ENCODE measurements around the gene UBE2Q1.

UBE2Q1 gene

DNA sequence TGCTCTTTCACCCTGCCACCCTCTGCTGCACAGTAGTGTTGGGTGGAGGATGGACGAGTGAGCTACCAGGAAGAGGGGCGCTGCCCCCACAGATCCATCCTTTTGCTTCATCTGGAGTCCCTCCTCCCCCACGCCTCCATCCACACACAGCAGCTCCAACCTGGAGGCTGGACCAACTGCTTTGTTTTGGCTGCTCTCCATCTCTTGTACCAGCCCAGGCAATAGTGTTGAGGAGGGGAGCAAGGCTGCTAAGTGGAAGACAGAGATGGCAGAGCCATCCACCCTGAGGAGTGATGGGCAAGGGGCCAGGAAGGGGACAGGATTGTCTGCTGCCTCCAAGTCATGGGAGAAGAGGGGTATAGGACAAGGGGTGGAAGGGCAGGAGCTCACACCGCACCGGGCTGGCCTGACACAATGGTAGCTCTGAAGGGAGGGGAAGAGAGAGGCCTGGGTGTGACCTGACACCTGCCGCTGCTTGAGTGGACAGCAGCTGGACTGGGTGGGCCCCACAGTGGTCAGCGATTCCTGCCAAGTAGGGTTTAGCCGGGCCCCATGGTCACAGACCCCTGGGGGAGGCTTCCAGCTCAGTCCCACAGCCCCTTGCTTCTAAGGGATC is 17.6 kb upstream of the UBE2Q1 start:
- DNase-seq: no peak

DNA sequence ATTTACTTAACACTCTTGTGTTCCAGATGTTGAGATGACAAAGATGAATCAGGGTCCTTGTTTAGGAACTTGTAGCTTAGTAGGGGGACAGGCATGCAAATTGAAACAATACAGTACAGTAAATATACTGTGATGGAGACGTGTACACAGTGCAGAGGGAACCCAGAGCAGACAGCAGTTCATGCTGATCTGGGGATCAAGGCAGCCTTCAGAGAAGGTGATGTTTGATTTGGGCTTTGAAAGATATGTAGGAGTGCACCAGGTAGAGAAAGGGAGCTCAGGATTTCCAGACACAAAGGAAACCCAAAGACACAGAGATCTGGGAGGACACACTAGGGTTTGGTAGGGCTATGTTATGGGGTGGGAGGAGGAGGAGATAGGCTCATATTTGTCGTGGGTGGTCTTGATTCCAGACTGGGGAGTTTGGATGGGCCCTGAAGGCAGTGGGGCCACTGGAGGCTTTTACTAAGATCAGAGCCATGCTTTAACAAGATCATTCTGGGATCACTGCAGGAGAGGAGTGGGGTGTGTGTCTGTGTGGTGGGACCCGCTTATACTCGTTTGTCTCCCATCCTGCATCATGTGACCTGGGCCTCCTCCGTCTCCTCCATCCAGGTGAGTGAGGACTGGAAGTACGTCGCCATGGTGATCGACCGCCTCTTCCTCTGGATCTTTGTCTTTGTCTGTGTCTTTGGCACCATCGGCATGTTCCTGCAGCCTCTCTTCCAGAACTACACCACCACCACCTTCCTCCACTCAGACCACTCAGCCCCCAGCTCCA is 16.9 kb upstream of the UBE2Q1 start:
- no peak for DNase-seq

DNA sequence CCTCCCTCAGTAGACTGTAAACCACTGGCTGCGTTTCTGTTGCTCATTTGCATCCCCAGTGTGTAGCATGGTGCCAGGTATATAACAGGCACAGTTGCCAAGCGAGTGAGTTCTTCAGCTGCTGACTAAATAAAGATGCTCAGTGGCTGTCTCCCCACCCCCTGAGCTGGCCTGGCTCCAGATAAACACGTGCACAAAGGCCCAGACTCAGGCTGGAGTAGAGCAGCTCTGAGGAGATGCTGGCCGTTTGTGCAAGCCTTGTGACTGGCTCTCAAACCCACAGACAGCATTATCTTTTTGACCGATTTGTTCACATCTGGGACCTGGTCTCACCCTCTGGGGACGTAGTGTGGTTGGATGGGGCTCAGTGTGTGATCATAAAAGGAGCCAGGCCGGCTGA is 16.3 kb upstream of the UBE2Q1 start:
- no peak for DNase-seq

DNA sequence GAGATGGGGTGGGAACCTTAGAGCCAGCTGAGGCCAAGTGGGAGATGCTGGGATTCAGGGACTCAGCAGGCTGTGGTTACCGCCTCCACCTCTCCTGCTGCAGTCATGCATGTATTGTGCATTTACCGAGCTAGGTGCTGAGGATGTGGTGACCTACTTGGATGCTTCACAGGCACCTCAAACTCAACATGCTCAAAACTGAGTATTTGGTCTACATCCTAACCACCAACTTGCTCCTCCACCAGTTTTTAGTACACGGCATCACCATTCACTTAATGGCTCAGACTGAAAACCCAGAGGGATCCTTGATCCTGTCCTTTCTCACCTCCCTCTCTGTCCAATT is 14.7 kb upstream of the UBE2Q1 start:
- DNase-seq: peak; percentile 26

DNA sequence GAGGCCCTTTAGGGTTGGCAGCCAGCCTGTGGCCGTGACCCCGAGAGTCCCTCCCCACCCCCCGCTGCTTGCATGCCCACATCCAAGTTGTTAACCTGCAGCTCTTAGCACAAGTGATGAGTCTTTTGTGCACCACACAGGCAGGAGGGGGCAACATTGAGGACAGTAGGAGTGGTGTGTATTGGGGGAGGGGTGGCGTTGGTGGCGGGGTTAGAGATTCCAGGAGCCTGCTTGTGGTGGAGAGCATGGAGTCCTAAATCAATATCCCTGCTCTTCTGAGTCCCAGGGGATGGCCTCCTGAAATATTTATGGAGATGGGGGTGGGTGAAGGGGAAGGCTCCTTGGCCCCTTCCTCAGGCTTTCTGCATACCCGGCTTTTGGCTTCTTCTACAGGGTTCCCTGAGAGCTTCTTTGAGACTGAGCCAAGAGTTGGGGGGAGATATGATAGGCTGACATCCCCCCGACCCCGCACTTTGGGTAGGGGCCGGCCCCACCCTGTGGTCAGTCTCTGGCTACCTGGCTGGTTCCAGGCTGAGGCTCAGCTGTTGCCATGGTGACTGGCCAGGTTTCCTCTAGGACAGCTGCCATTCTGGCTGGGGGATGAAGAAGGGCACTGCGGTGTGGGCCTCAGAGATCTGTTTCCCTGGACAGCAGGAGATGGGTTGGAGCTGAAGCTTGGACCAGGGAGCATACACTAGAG is 14.2 kb upstream of the UBE2Q1 start:
- DNase-seq: peak; percentile 42

DNA sequence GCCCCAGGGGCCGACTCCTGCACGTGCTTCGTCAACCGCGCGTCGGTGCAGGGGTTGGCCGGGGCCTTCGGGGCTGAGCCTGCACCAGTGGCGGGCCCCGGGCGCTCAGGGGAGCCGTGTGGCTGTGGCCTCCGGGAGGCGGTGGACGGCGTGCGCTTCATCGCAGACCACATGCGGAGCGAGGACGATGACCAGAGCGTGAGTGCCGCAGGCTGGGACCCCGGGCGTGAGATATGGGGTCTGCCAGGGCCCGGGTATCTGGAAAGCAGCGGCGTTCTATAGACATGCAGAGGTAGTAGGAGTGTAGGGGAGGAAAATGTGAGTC is 13.5 kb upstream of the UBE2Q1 start:
- DNase-seq: no peak

DNA sequence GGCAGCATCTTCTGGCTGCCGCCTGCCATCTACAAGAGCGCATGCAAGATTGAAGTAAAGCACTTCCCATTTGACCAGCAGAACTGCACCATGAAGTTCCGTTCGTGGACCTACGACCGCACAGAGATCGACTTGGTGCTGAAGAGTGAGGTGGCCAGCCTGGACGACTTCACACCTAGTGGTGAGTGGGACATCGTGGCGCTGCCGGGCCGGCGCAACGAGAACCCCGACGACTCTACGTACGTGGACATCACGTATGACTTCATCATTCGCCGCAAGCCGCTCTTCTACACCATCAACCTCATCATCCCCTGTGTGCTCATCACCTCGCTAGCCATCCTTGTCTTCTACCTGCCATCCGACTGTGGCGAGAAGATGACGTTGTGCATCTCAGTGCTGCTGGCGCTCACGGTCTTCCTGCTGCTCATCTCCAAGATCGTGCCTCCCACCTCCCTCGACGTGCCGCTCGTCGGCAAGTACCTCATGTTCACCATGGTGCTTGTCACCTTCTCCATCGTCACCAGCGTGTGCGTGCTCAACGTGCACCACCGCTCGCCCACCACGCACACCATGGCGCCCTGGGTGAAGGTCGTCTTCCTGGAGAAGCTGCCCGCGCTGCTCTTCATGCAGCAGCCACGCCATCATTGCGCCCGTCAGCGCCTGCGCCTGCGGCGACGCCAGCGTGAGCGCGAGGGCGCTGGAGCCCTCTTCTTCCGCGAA is 12.9 kb upstream of the UBE2Q1 start:
- no peak for DNase-seq

DNA sequence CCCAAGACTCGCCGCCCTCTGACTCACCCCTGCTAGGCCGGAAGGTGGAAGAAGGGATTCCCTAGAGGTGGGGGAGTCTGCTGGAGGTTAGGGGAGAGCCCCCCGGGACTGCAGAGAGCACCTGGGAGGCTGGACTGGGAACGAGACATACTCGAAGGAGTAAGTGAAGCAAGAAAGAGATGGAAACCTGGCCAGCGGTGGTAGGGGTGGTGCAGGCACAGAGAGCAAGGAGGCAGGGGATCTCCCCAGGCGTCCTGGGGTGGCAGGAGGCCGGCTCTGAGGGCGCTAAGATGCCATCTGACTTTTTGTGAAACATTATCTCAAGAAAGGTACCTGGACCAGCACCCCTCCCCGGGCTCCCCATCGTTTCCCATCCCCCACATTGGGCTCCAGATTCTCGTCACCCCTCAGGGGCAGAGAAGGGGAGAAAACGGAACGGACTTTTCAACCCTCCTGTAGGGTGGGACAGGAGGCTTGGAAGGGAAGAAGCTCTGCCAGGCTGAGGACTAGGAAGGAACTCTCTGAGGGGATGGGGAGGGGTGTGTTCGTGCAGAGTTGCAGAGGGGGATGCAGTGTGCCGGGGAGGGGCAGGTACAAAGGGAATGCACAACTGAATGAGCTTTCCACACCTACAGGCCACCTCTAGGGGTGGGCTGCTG is 9.8 kb upstream of the UBE2Q1 start:
- no peak for DNase-seq

DNA sequence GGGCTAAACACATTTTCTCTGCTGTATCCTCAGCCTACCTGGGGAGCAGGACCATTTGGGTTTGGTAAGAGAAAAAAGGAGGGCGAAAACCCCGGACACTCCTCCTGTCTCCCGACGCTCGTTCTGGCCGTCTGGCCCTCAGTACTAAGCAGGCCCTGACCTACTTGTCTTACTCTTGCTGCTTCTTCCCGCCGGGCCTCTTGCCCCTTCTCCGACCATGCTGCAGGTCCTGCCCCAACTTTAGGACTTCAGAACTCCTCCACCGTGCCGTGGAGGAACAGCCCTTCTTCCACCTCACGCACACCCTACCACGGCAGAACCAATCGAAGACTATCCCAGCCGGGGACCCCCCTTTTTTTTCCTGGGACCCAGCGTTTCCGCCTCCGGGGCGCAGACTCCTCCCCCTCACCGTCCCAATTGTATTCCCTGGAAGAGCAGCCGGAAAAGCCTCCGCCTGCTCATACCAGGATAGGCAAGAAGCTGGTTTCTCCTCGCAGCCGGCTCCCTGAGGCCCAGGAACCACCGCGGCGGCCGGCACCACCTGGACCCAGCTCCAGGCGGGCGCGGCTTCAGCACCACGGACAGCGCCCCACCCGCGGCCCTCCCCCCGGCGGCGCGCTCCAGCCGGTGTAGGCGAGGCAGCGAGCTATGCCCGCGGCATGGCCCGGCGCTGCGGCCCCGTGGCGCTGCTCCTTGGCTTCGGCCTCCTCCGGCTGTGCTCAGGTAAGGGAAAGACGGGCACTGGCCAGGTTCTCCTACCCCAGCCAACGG is 9.1 kb upstream of the UBE2Q1 start, which contains the start of gene CHRNB2:
CHRNB2 (plus strand) TSS at position 393 of the 771 bp plus-strand sequence; CDS start at position 660, 267 bp downstream.
- peak; percentile 86 for DNase-seq

DNA sequence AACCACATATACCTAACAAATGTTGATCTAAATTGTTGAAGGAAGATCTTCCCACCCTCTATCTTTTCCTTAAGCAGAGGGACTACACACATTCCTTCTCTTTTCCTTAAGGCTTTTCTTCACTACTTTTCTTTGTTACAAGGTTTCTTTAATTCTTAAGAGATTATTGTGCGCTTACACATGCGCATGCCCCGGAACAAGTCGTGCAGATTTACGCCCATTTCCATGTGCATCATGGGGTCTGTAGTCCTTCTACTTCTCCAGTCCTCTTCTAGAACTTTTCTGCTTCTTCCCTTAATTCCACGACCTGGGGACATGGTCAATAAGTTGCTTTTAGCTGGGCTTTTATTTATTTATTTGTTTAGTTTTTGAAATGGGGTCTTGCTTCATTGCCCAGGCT is 7.4 kb upstream of the UBE2Q1 start:
- no peak for DNase-seq

DNA sequence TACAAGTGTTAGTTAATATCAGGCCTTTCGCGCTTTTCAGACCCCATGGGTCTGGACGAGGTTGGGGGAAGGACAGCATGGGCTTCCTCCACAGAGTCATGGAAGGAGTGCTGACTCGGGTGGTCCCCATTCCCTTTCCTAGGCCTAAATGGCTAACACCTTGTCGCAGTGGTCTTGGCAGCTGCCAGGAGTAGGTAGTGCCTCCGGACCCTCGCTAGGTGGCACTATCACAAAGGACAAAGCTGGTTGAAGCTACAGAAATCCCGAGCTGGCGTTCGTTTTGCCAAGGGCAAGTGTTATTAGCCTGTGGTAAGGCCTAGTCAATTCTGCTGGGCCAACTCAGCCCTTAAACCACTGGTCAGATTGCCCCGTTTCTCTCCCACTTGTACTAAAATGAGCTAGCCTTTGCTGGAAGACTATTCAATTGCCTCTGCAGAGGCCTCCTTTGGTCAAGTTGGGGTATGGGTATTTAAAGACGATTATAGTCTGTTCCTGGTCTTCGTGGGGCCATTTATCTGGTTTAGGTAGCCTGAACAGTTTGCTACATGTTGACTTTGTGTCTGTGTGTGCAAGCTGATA is 1.1 kb upstream of the UBE2Q1 start:
- peak; percentile 92 for DNase-seq

DNA sequence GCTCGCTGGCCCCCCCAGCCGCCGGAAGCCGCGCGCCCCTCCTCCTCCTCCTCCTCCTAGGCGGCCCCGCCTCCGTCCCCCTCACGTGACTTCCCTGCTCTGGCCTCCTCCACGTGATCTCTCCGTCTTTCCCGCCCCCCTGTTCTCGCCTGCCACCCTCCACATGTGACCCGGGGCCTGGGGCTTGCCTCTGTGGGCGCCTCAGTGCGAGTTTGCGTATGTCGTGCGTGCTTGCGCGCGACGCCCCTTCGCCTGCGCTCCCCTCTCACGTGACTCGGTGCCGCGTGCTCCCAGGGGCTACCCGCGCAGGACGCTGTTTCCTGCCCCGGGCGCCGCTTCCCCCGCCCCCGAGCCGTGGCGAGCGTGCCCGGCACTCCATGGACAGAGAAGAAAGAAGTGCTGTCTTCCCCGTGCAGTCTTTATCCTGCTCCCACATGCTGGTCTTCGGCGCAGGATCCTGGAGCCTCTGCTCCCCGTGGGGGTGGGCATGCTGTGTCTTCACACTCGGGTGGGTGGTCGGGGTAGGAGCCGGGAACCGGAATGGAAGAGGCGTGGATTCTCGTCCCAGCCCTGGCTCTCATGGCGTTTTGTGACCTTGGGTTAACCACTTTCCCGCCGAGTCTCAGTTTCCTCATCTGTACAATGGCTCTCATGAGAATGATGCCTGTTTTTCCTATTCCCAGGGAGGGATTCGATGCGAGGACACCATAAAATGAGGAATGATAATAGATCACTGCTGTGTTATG is 431 bp upstream of the UBE2Q1 start:
- peak; percentile 98 for DNase-seq

DNA sequence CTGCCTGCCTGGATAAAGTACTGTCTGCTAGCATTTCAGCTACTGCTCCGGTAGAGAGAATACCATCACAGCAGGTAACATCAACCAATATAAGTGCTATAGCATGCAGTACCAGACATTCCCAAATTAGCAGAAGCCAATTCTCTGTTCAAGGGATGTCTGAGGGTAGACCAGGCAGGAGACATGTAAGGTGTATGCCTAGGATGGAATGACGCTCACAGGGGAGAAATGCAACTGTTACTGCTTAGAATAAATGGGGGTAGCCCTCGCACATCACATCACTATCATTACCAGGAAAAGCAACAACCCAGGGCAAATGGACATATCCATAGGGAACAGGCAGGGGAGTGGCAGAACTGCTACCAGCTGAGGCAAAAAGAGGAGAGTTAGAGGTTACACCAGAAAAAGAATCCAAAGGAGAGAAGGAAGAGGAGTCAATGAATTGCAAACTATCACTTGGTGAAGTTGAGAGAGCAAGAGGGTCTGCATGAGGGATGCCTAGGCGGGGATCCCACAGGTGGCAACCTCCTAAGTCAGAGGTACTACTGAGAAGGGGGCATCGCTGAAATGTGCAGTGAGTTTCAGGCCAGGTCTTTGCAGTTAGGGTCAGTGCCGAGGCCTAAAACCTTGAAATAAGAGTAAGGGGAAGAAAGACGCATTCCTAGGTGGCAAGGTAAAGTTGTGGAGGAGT is 1.1 kb downstream of the UBE2Q1 start:
- DNase-seq: no peak

DNA sequence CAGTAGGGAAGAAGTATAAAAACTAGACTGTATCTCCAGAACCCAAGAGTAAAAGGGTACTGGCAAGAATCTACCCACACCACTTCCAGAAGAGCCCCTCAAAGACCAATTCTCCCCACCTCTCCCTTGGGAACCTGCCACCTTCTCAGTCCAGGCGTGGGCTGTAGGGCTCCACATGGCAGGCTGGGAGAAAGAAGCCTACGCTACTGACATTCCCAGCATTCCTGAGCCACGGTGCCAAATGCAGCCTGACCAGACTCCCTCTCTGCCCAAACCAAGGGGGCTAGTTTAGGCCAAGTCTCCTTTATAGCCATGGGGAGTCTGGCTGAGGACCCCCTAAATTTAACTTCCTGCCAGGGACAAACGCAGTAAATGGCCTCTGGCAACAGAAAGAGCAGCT is 2.0 kb downstream of the UBE2Q1 start:
- no peak for DNase-seq

DNA sequence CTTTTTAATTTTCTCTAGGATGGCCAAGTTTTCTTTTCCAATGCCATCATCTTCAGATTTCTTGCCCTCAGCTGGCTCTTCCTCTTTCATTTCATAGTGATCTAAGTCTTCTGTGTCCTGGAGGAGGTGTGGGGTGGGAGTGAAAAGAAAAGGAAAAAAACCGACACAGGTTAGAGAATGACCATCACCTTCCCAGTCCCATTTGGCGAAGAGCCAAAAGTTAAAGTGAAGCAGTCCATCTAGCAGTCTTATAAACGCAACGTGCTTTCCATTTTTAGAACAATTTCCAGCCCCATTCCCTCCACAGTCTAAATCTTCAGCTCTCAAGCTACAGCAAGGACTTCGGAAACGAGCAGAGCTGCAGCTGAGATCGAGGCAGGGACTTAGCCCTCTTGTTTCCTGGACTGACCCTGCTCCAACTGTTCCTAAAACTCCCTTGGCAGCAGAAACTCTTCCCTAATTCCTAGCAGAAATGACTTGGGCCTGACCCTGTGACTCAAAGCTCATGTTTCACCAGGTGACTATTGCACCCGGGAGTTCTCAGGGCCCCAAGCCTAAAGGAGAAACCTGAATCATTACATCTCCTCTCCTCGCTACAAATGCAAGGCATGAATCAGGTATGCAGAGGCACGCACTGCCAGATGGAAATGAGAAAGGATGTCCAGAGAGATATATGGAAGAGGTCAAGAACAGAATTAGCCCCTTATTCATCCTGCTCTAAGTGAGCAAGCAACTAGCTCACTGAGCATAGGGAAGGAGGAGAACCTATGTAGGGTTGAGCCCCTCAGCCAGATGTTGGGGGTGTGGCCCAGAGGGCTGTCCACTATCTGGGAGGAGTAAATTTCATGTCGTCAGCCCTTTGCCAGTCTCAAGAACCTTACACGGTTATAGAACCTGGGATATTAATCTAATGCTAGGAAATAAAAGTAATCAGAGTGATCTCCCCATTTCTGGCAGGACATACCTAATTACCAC is 5.1 kb downstream of the UBE2Q1 start:
- DNase-seq: no peak

DNA sequence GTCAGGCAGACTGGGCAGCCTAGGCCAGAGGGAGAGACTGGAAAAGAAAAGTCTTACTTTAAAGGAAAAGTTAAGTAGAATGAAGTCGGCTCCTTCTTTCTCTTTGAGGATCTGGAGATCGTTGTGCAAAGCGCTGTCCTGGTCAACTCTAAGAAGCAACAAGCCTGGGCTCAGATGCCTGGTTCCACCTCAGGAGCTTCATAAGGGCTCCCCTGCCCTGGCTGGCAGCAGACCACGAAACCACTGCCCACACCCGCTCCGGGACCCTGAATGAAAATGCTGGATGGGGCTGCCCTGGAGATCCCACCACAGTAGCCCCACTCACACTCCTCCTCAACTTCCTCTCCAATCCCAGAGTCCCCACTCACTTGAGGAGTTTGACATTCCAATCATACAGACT is 6.4 kb downstream of the UBE2Q1 start:
- DNase-seq: no peak

DNA sequence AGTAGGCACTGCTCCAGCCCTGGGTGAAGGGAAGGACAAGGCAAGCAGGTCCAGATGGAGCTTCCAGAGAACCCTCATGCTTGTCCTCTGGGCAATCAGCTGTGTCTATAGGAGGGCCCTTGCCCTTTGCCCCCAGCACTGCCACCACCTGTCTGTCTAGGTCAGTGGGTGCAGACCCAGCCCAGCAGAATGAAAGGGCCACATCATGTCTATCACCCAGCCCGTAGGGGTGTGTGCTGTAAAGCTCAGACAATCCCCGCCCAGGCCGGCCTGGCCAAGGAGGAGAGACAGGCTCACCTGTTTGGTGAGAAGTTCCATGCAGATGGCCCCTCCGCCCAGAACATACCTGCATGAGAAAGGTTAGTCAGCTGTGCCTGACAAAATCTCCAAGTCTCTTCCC is 7.0 kb downstream of the UBE2Q1 start:
- no peak for DNase-seq

DNA sequence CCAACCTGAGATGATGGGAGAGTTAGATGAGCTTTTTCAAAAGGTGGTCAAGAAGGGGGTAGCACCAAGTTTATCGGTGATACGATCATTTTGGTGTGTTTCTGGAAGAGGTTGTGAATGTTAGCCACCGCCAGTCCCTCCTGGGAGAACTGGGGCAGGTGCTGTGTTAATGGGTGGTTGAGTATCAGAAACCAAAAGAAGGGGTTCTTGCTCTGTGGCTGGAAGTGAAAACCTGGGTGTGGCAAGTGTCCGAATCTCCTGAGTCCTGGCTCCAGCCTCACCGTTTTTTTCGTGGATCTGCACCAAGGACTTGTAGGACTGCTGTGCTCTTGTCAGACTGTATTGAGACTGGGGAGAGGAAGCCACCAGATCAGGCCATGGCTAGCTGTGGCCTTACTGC is 7.8 kb downstream of the UBE2Q1 start:
- DNase-seq: no peak

DNA sequence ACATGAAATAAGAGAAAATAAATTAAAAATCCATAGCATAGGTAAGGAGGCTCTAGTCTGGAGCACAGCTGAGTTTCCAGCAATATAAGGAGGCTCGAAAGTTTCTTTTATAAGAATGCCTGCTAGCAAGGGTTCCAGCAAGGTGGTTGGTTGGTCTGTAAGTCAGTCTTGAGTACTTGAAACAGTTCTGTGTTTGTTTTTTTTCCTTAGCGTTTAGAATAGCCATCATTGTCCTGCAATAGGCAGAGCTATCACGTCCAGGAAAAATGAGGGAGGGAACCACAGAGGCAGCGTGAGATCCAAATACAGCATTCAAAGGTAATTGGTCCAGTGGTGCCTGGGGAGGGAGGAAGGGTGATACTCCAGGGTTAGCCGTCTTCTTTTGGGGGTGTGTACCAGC is 8.4 kb downstream of the UBE2Q1 start:
- no peak for DNase-seq

Measured in retina (tissue), 1 donor.